Thyroid gland (tissue), 4 donors: ENCODE data around the gene TMEM161A. TPM values are rescaled to one million over a fixed set of nuclear protein-coding genes. Genes with fewer than 3 reads are reported as not detected.

Experiments
- total RNA-seq, 4 donors: library from RNA; depleted of rRNA; stranded (reverse); fragments of >200 nt; gene quantifications; one replicate each; pipeline ENCODE4 v1.2.3, GENCODE V29; 2016

TMEM161A gene
- total RNA-seq, 4 donors from 2014 or later: 29.6 to 37.8 (median 33.1) TPM

Other genes with a start within 250 kb of the TMEM161A start
- 1 to 10 TPM in 1 of 4 donors, under 1 TPM in 3; 0.24 to 1.3 (median 0.59) TPM for gene CERS1, start 242.3 kb downstream of the TMEM161A start, total RNA-seq
- 100 to 1,000 TPM; 192 to 405 (median 329) TPM for gene COPE, start 219.1 kb downstream of the TMEM161A start, total RNA-seq
- 10 to 100 TPM; 33.5 to 63.7 (median 46.0) TPM for gene DDX49, start 218.8 kb downstream of the TMEM161A start, total RNA-seq
- 100 to 1,000 TPM in 1 of 4 donors, 10 to 100 TPM in 3; 55.6 to 169 (median 63.4) TPM for gene HOMER3, start 197.3 kb downstream of the TMEM161A start, total RNA-seq
- gene SUGP2, start 105.0 kb downstream of the TMEM161A start, total RNA-seq: 10 to 100 TPM; 70.3 to 93.5 (median 82.2) TPM
- gene ARMC6, start 104.9 kb downstream of the TMEM161A start, total RNA-seq: 10 to 100 TPM; 33.1 to 60.0 (median 46.1) TPM
- gene SLC25A42, start 74.5 kb downstream of the TMEM161A start, total RNA-seq: 10 to 100 TPM; 28.0 to 43.9 (median 33.9) TPM
- 1 to 10 TPM in 1 of 4 donors, under 1 TPM in 1, not detected in 2; 0.67 to 1.5 TPM for gene MEF2B, start 31.8 kb upstream of the TMEM161A start, total RNA-seq
- gene BORCS8, start 53.7 kb upstream of the TMEM161A start, total RNA-seq: 10 to 100 TPM; 15.4 to 38.7 (median 18.2) TPM
- gene RFXANK, start 53.8 kb upstream of the TMEM161A start, total RNA-seq: 10 to 100 TPM; 32.5 to 87.8 (median 57.0) TPM
- gene NR2C2AP, start 64.9 kb upstream of the TMEM161A start, total RNA-seq: 10 to 100 TPM in 1 of 4 donors, 1 to 10 TPM in 3; 6.6 to 16.8 (median 7.6) TPM
- gene NCAN, start 73.5 kb upstream of the TMEM161A start, total RNA-seq: under 1 TPM in 1 of 4 donors, not detected in 3; 0.44 TPM
- not detected for gene TM6SF2, start 134.8 kb upstream of the TMEM161A start, total RNA-seq
- 10 to 100 TPM; 20.0 to 45.1 (median 37.4) TPM for gene SUGP1, start 182.0 kb upstream of the TMEM161A start, total RNA-seq
- gene MAU2, start 182.4 kb upstream of the TMEM161A start, total RNA-seq: 10 to 100 TPM; 45.1 to 71.1 (median 68.7) TPM